ENCODE results near the gene MYH15.

Gene MYH15

GRCh38 chr3:108552267-108553159 is 42.1 kb upstream of the MYH15 start:
- Histone ChIP-seq H2BK5ac (ENCODE audit: low read length) (no peak overlapping the region), H3K23ac (ENCODE audit: low read depth, low read length, poor library complexity) (no peak overlapping the region), H2AK5ac (ENCODE audit: low read depth, low read length) (no peak overlapping the region), H4K91ac (ENCODE audit: low read depth, low read length, poor library complexity) (no peak overlapping the region), H2BK120ac (ENCODE audit: low read depth, low read length) (no peak overlapping the region), H2BK15ac (ENCODE audit: low read length) (no peak overlapping the region), H3K9ac (ENCODE audit: low read depth, low read length, poor library complexity) (no peak overlapping the region), H4K8ac (ENCODE audit: low read depth, low read length) (no peak overlapping the region), H3K18ac (ENCODE audit: low read length) (no peak overlapping the region), H3K4me3 (ENCODE audit: low read length in 2 of 2) (no peak overlapping the region), H3K4me2 (ENCODE audit: insufficient read depth, low read length, poor library complexity, severe bottlenecking) (no peak overlapping the region), H3K27ac (replicated peaks; ENCODE audit: low read length) (no peak overlapping the region), H2AFZ (ENCODE audit: low read length) (no peak overlapping the region), H3K9me3 (replicated peaks in 1 of 2; ENCODE audit: control insufficient read depth in 2 of 2, insufficient read depth in 1 of 2, low read depth in 1 of 2, low read length in 2 of 2) (no peaks in the 10 kb centered on the region), H3K27me3 (ENCODE audit: control insufficient read depth in 3 of 3, insufficient read depth in 3 of 3, low read depth in 1 of 3, low read length in 3 of 3) (no peaks in the 10 kb centered on the region), H3K4me1 (ENCODE audit: control insufficient read depth in 2 of 2, insufficient read depth in 1 of 2, low read depth in 1 of 2, low read length in 2 of 2) (peaks cover 0 to 4% of the 10 kb centered on the region in 2 donors), H2BK12ac (ENCODE audit: low read length) (no peak overlapping the region), H3K14ac (ENCODE audit: low read length) (no peak overlapping the region), H3K36me3 (replicated peaks in 1 of 2; ENCODE audit: control insufficient read depth in 2 of 2, insufficient read depth in 2 of 2, low read length in 2 of 2) (peaks cover 3 to 100% of the 10 kb centered on the region in 2 donors), H3K79me1 (ENCODE audit: low read depth, low read length) (no peaks in the 10 kb centered on the region), H3K4ac (ENCODE audit: low read length) (no peak overlapping the region)
- no CpG with 5 or more reads among the region's 4 CpGs for WGBS, 2 donors (ENCODE audit: extremely low coverage in 2 of 2, insufficient read length in 2 of 2, insufficient replicate concordance in 1 of 2)
- DNase-seq (ENCODE audit: low spot score) = peak; percentile 31

GRCh38 chr3:108548886-108549285 is 38.5 kb upstream of the MYH15 start:
- Histone ChIP-seq H2BK12ac (ENCODE audit: low read length) (no peak overlapping the region), H3K9me3 (replicated peaks in 1 of 2; ENCODE audit: control insufficient read depth in 2 of 2, insufficient read depth in 1 of 2, low read depth in 1 of 2, low read length in 2 of 2) (peaks cover 0 to 1% of the 10 kb centered on the region in 2 donors), H2BK5ac (ENCODE audit: low read length) (no peak overlapping the region), H3K18ac (ENCODE audit: low read length) (no peak overlapping the region), H3K4ac (ENCODE audit: low read length) (no peak overlapping the region), H3K79me1 (ENCODE audit: low read depth, low read length) (no peaks in the 10 kb centered on the region), H3K9ac (ENCODE audit: low read depth, low read length, poor library complexity) (no peak overlapping the region), H2BK15ac (ENCODE audit: low read length) (no peak overlapping the region), H3K27ac (replicated peaks; ENCODE audit: low read length) (no peak overlapping the region), H3K4me1 (ENCODE audit: control insufficient read depth in 2 of 2, insufficient read depth in 1 of 2, low read depth in 1 of 2, low read length in 2 of 2) (no peaks in the 10 kb centered on the region), H2AFZ (ENCODE audit: low read length) (no peak overlapping the region), H3K23ac (ENCODE audit: low read depth, low read length, poor library complexity) (no peak overlapping the region), H4K91ac (ENCODE audit: low read depth, low read length, poor library complexity) (no peak overlapping the region), H3K14ac (ENCODE audit: low read length) (no peak overlapping the region), H4K8ac (ENCODE audit: low read depth, low read length) (no peak overlapping the region), H2AK5ac (ENCODE audit: low read depth, low read length) (no peak overlapping the region), H2BK120ac (ENCODE audit: low read depth, low read length) (no peak overlapping the region), H3K27me3 (ENCODE audit: control insufficient read depth in 3 of 3, insufficient read depth in 3 of 3, low read depth in 1 of 3, low read length in 3 of 3) (no peaks in the 10 kb centered on the region), H3K4me3 (ENCODE audit: low read length in 2 of 2) (no peak overlapping the region), H3K36me3 (replicated peaks in 1 of 2; ENCODE audit: control insufficient read depth in 2 of 2, insufficient read depth in 2 of 2, low read length in 2 of 2) (peaks cover 2 to 100% of the 10 kb centered on the region in 2 donors), H3K4me2 (ENCODE audit: insufficient read depth, low read length, poor library complexity, severe bottlenecking) (no peak overlapping the region)
- no CpG with 5 or more reads among the region's 2 CpGs for WGBS, 2 donors (ENCODE audit: extremely low coverage in 2 of 2, insufficient read length in 2 of 2, insufficient replicate concordance in 1 of 2)
- DNase-seq (ENCODE audit: low spot score) = no peak

DNA sequence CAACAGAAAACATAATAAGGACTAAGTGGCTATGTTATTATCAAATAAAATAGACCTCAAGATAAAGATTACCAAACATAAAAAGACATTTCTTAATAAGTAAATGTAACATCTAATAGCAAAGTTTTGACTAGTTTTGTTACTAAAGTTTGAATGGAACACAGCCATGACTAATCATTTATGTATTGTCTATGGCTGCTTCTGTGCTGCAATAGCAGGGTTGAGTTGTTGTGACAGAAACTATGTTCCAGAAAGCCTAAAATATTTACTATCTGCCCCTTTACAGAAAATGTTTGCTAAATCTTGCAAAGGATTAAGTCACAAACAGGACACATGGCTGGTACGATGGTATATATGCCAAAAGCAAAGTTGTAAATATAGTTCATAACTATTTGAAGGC is 37.9 kb upstream of the MYH15 start:
- Histone ChIP-seq H3K4me2 (ENCODE audit: insufficient read depth, low read length, poor library complexity, severe bottlenecking) (no peak overlapping the region), H3K4me3 (ENCODE audit: low read length in 2 of 2) (no peak overlapping the region), H3K79me1 (ENCODE audit: low read depth, low read length) (no peaks in the 10 kb centered on the region), H2BK15ac (ENCODE audit: low read length) (no peak overlapping the region), H3K14ac (ENCODE audit: low read length) (no peak overlapping the region), H4K8ac (ENCODE audit: low read depth, low read length) (no peak overlapping the region), H2AK5ac (ENCODE audit: low read depth, low read length) (no peak overlapping the region), H3K27me3 (ENCODE audit: control insufficient read depth in 3 of 3, insufficient read depth in 3 of 3, low read depth in 1 of 3, low read length in 3 of 3) (no peaks in the 10 kb centered on the region), H3K36me3 (replicated peaks in 1 of 2; ENCODE audit: control insufficient read depth in 2 of 2, insufficient read depth in 2 of 2, low read length in 2 of 2) (peaks cover 6 to 100% of the 10 kb centered on the region in 2 donors), H2BK120ac (ENCODE audit: low read depth, low read length) (no peak overlapping the region), H3K18ac (ENCODE audit: low read length) (no peak overlapping the region), H2BK12ac (ENCODE audit: low read length) (no peak overlapping the region), H3K4ac (ENCODE audit: low read length) (no peak overlapping the region), H3K23ac (ENCODE audit: low read depth, low read length, poor library complexity) (no peak overlapping the region), H3K9ac (ENCODE audit: low read depth, low read length, poor library complexity) (no peak overlapping the region), H3K9me3 (replicated peaks in 1 of 2; ENCODE audit: control insufficient read depth in 2 of 2, insufficient read depth in 1 of 2, low read depth in 1 of 2, low read length in 2 of 2) (peaks cover under 1 to 7% of the 10 kb centered on the region in 2 donors), H4K91ac (ENCODE audit: low read depth, low read length, poor library complexity) (no peak overlapping the region), H3K4me1 (ENCODE audit: control insufficient read depth in 2 of 2, insufficient read depth in 1 of 2, low read depth in 1 of 2, low read length in 2 of 2) (no peaks in the 10 kb centered on the region), H2AFZ (ENCODE audit: low read length) (no peak overlapping the region), H3K27ac (replicated peaks; ENCODE audit: low read length) (no peak overlapping the region), H2BK5ac (ENCODE audit: low read length) (no peak overlapping the region)
- no CpG with 5 or more reads among the region's 1 CpG for WGBS, 2 donors (ENCODE audit: extremely low coverage in 2 of 2, insufficient read length in 2 of 2, insufficient replicate concordance in 1 of 2)
- no peak for DNase-seq (ENCODE audit: low spot score)

DNA sequence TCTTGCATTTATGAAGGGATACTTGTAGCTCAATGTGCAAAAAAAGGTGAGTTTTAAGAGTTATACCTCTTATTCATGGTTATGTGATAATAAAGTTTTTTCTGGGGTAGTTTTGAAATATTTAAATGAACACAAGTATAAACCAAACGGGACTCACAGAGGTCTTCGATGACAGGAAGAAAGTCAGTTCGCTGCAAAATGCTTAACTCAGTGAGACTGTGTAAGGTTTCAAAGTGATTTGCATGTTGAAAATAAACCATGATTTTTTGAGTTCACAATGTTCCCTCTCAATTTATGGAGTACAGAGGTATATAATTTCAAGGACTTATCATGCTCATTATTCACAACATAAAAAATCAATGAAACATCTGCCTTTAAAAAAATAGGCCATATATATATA is 36.3 kb upstream of the MYH15 start:
- no CpG with 5 or more reads among the region's 3 CpGs for WGBS, 2 donors (ENCODE audit: extremely low coverage in 2 of 2, insufficient read length in 2 of 2, insufficient replicate concordance in 1 of 2)
- H4K91ac ChIP-seq (ENCODE audit: low read depth, low read length, poor library complexity) = no peak overlapping the region

More for the DNA sequence above, 36.3 kb upstream of the MYH15 start:
- no peak for DNase-seq (ENCODE audit: low spot score)
- H3K27me3 ChIP-seq (ENCODE audit: control insufficient read depth in 3 of 3, insufficient read depth in 3 of 3, low read depth in 1 of 3, low read length in 3 of 3) = no peaks in the 10 kb centered on the region
- no peak overlapping the region for H2BK5ac ChIP-seq (ENCODE audit: low read length)
- peaks cover 8 to 100% of the 10 kb centered on the region in 2 donors for H3K36me3 ChIP-seq (replicated peaks in 1 of 2; ENCODE audit: control insufficient read depth in 2 of 2, insufficient read depth in 2 of 2, low read length in 2 of 2)
- H4K8ac ChIP-seq (ENCODE audit: low read depth, low read length) = no peak overlapping the region
- no peak overlapping the region for H3K4me2 ChIP-seq (ENCODE audit: insufficient read depth, low read length, poor library complexity, severe bottlenecking)
- no peak overlapping the region for H2BK120ac ChIP-seq (ENCODE audit: low read depth, low read length)
- H3K9ac ChIP-seq (ENCODE audit: low read depth, low read length, poor library complexity) = no peak overlapping the region
- no peak overlapping the region for H3K14ac ChIP-seq (ENCODE audit: low read length)
- no peaks in the 10 kb centered on the region for H3K79me1 ChIP-seq (ENCODE audit: low read depth, low read length)
- H3K18ac ChIP-seq (ENCODE audit: low read length) = no peak overlapping the region
- no peak overlapping the region for H3K23ac ChIP-seq (ENCODE audit: low read depth, low read length, poor library complexity)
- H3K27ac ChIP-seq (replicated peaks; ENCODE audit: low read length) = no peak overlapping the region
- no peak overlapping the region for H3K4ac ChIP-seq (ENCODE audit: low read length)
- H2AK5ac ChIP-seq (ENCODE audit: low read depth, low read length) = no peak overlapping the region
- no peaks in the 10 kb centered on the region for H3K4me1 ChIP-seq (ENCODE audit: control insufficient read depth in 2 of 2, insufficient read depth in 1 of 2, low read depth in 1 of 2, low read length in 2 of 2)
- no peak overlapping the region for H3K4me3 ChIP-seq (ENCODE audit: low read length in 2 of 2)
- peaks cover 2 to 9% of the 10 kb centered on the region in 2 donors for H3K9me3 ChIP-seq (replicated peaks in 1 of 2; ENCODE audit: control insufficient read depth in 2 of 2, insufficient read depth in 1 of 2, low read depth in 1 of 2, low read length in 2 of 2)
- H2BK15ac ChIP-seq (ENCODE audit: low read length) = no peak overlapping the region
- no peak overlapping the region for H2BK12ac ChIP-seq (ENCODE audit: low read length)
- no peak overlapping the region for H2AFZ ChIP-seq (ENCODE audit: low read length)
